GM18526 (cell line): ENCODE data around the gene BAG3.

Experiments used
- POLR2A ChIP-seq: IDR thresholded peaks from 3 replicates; pipeline ENCODE4 v1.6.1; 2011; ENCODE audit not compliant: insufficient read length; ENCODE audit errors: extremely low read depth

Gene BAG3

DNA sequence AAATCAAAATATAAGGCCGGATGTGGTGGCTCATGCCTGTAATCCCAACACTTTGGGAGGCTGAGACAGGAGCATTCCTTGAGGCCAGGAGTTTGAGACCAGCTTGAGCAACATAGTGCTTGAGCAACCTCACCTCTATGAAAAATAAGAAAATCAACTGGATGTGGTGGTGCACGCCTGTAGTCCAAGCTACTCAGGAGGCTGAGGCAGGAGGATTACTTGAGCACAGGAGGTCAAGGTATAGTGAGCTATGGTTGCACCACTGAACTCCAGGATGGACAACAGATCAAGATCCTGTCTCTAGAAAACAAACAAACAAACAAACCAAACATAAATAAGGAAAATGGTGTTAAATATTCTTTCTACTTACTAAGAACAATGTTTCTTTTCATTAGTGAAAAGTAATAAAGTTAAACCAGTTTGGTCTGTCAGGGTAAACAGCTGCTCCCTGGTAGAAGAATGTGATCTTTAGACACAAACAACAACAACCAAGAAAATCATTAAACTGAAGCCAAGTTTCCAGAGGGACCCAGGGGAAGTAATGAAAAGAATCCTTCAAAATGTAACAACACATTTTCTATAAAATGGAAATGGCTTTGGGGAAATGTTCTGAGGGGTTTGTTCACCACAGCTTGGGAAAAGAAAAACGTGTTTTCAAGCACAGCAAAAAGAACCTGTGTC lies 17.5 kb upstream of the BAG3 start:
- TF ChIP-seq POLR2A, result no peak

DNA sequence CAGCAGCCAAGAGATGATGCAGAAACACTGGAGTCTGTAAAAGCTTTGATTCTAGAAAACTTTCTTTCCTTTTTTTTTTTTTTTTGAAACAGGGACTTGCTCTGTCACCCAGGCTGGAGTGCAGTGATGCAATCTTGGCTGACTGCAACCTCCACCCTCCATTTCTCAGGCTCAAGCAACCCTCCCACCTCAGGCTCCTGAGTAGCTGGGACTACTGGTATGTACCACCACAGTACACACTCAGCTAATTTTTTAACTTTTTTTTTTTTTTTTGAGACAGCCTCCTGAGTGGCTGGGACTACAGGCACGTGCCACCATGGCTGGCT lies 17.0 kb upstream of the BAG3 start:
- no peak for TF ChIP-seq POLR2A

DNA sequence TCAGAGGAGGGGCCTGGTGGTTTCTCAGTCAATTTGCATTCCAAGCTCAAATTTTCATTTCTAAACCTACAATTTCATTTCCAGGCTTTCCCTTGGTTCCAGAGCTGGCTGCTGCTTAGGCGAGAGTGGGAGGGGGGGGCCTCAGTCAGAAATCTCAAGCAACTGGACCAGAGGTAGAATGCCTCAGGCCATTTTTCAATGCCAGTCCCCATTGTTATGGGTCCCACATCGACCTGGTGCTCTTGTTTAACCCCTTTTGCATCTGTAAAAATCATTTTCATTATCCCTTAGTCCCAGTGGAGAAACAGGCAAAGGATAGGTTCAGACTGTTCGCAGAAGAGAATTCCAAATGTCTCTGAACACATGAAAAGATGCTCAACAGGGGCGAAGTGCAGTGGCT lies 13.5 kb upstream of the BAG3 start:
- no peak for TF ChIP-seq POLR2A

DNA sequence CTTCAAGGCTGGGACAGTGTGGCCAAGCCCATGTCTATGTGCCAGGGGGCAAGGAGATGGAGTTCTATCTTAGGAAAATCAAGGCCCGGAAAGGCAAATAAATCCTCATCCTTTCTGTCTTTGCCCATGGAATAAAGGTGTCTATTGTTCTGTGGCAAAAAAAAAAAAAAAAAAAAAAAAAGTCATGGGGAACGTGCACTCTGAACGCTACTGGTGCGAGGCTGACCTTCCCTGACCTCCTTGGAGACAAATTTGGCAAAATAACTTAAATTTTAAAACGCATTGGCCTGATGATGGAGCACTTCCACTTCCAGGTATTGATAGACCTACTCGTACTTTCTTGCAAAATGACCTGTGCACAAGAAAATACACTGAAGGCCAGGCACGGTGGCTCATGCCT lies 12.2 kb upstream of the BAG3 start:
- no peak for TF ChIP-seq POLR2A

DNA sequence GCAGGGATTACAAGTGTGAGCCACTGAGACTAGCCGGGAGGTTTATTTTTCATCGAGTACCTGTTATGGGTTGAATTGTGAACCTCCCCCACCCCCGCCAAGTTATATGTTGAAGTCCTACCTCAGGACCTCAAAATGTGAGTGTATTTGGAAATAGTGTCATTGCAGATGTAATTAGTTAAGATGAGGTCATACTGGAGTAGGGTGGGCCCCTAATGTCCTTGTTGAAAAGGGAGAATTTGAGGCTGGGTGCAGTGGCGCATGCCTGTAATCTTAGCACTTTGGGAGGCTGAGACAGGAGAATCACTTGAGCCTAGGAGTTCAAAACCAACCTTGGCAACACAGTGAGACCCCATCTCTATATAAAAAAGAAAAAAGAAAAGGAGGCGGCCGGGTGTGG lies 10.8 kb upstream of the BAG3 start:
- TF ChIP-seq POLR2A, result no peak

DNA sequence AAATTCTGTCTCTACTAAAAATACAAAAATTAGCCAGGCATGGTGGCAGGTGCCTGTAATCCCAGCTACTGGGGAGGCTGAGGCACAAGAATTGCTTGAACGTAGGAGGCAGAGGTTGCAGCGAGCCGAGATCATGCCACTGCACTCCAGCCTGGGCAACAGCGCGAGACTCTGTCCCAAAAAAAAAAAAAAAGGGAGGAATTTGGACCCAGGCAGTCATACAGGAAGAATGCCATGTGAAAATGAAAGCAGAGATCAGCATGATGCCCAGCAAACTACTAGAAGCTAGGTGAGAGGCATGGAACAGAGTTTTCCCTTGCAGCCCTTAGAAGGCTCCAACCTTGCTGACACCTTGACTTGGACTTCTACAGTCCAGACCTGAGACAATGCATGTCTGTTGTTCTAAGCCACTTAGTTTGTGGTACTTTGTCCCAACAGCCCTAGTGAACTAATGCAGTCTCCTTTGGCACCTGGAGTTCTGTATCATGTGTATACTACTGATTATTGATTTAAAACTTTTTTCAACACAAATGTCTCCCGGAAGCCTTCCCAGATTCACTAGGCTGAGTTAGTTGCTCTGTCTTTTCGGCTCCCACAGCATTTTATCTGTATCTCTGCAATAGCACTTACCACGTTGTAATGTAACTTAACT lies 10.2 kb upstream of the BAG3 start:
- no peak for TF ChIP-seq POLR2A

DNA sequence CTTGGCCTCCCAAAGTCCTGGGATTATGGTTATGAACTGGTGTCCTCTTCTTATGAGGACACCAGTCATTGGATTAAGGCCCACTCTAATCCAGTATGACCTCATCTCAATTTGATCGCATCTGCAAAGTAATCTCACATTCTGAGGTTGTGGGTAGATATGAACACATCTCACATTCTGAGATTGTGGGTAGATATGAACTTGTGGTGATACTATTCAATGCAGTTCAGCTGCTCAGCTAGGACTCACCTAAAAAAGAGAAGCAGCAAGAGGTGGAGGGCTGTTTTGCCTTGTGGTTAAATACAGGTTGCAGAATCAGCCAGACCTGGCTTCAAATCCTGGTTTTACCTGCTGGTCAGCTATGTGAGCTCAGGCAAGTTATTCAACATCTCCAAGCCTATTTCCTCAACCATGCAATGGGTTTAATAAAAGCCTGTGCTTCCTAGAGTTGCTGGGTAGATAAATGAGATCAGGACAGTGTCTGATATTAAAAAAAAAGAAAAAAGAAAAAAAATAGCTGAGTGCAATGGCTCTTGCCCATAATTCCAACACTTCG lies 8.5 kb upstream of the BAG3 start:
- no peak for TF ChIP-seq POLR2A

DNA sequence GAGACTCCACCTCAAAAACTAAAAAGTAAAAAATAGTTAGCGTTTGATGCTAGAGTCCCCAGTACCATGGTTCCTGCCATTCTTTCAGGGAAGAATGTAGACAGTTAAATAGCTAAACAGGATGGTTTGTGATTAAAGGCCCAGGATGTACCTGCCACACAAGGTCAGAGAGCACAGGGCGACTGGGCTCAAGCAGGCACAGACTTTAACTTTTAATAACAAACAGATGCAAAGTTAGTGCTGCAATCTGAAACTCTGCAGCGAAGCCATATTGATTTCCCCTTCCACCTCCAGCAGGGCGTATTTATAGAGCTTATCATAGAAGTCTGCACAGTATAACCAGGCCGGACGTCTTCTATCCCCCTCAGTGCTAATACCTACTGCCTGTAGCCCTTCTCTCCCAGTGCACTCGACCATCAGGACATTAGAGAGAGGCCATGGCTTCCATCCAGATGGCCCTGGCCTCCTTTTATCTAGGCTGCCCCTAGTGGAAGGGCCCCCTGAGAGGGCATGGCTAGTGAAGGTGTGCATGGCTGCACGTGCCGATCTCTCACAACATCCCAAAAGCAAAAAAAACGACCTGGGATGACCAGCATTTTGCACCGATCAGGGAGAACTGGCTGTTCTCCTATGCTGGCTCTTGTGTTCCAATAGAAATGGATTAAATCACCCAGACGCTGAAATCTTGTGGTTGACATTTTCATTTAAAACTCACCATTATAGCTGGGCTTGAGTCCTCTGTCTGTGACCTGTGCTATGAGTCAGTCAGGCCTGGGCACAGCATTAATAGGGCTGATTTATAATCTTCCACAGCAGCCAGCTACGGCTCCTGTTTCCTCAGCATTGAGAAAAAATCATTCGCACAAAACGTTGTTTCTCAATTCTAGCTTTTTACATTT lies 7.6 kb upstream of the BAG3 start:
- no peak for TF ChIP-seq POLR2A

DNA sequence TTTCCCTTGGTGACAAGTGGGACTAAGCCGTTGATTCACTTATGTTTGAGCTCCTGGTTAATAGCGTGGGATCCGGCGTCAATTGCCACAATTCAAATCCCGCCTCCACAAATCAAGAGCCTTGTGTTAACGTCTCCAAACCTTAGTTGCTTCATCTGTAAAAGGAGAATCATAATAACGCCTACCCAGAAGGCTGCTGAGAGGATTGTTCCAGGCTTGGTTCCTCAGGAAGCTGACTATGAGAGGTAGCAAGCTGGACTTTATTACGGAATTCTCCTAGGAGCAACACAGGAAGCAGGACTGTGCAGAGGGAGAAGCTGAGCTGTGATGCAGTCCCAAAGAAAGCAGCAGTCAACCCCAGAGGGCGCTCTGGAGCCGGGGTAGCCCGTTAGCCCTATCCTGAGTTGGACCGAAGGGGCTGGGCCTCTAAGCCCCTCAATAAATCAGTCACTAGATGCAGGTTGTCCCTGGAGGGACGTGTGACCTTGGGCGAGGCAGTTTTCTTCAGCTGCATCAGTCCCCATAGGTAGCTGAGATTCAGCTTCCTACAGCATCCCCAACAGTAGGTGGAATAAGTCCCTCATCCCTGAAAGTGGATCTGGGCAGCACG lies 6.9 kb upstream of the BAG3 start:
- TF ChIP-seq POLR2A, result no peak

DNA sequence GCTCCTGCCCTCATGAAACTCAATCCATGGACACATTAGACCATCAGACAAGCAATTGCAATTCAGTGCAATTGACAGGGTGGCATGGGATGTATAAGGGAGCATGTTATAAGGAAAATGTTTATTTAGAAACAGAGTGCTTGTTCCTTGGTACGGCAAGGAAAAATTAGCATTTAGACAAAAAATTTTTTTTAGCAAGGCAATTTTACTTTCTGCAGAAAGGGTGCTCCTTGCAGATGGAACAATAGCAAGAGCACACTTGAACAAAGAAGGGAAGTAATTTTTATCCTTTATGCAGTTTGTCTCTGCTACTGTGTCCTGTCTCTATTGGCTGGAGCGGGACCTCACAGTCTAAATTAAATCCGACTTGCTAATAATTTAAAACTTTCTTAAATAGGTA lies 6.2 kb upstream of the BAG3 start:
- no peak for TF ChIP-seq POLR2A

DNA sequence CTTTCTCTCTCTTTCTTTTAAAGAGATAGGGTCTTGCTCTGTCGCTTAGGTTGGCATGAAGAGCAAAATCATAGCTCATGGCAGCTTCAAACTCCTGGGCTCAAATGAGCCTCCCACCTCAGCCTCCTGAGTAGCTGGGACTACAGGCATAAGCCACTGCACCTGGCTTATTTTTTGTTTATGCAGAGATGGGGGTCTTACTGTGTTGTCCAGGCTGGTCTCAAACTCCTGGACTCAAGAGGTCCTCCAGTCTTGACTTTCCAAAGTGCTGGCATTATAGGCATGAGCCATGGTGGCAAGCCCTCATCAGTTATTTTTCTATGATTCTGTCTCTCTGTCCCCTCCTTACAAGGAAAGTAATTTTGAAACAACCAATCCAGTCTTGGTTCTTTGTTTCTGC lies 1.1 kb upstream of the BAG3 start:
- no peak for TF ChIP-seq POLR2A

DNA sequence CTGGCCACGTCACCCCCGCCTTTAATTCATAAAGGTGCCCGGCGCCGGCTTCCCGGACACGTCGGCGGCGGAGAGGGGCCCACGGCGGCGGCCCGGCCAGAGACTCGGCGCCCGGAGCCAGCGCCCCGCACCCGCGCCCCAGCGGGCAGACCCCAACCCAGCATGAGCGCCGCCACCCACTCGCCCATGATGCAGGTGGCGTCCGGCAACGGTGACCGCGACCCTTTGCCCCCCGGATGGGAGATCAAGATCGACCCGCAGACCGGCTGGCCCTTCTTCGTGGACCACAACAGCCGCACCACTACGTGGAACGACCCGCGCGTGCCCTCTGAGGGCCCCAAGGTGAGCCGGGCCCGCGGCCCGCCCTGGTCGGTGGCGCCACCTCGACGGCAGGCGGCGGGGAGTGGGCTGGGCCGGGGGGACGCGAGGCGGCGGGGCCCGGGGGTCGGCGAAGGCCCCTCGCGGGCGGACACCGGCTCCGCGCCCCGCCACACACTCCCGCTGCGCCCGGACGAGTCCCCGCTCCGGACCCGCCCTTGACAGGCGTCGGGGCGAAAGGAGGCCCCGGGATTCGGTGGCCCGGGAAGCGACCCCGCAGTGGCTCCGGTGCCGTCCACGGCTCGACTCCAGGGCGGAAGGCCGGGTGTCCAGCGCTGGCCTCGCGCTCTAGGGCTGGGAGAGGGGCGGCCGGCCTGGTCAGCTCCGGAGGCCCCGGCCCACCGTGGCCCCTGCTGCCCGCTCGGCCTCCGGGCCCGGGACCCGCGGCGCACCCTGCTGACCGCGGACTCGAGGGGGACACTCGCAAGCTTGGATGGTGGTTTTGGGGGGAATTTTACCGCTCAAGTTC lies 557 bp downstream of the BAG3 start:
- no peak for TF ChIP-seq POLR2A

DNA sequence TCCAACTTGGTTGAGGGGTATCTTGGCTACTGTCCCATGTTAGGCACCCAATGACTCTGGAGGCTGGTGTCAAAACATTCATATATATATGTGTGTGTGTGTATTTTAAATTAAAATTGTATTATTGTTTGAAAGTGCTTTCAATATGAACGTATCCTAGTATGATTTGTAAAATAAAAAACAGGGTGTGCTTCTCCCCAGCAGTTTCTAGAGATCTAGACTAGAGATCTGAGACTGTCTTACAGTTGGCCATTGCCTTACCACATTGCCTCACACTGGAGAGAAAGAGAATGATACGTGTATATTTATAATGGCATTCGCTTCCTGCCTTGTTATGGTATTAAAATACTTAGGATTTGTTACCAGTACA lies 1.2 kb downstream of the BAG3 start:
- TF ChIP-seq POLR2A, result no peak

DNA sequence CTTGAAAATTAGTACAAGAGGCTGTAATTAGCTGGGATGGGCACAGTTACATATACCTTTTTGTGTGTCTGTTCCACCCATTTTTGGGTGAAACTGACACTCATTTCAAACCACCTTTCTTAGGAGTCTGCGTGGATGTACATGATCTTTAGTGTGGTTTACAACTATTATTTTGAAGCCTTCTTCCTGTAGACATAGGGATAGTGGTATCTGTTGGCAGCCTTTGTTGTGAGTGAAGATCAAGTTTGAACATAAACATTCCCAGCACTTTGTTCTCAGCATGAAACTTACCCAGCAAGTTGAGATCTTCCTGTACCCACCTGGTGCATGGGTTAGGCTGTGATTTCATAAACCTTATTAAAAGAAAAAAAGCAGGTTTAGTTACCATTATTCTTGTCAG lies 2.0 kb downstream of the BAG3 start:
- TF ChIP-seq POLR2A, result no peak

DNA sequence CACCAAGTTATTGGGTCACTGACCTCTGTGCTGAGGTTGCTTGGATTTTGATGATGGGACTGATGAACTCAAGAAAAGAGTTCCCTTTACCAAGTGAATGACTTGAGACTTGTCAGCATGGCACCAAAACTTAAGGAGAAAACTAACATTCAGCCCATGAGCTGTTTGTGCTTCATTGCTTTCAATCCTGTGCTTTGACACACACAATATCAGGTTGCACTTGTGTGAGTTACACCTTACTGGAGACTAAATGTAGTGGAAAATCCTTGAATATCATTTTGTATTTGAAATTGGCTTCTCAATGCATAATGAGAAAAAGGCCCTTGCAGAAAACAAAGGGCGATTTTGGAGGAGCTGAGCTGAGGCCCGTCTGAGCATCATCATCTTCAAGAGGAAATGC lies 2.7 kb downstream of the BAG3 start:
- TF ChIP-seq POLR2A, result no peak
